Transverse colon (tissue), 4 donors: ENCODE measurements around the gene MAS1.

Source experiments
- CTCF ChIP-seq, 5 experiments: fragments of 200-600 bp in 3 of 5; fragments of 450-650 bp in 2 of 5; sonication (generic) in 3 of 5; IDR thresholded peaks; 1 replicate in 2 of 5; 2 replicates in 3 of 5; pipeline ENCODE4 v1.5.1; 2016 to 2017; ENCODE audit warnings: antibody characterized with exemption in 5 of 5, inconsistent platforms in 3 of 5, mild to moderate bottlenecking in 2 of 5, moderate library complexity in 1 of 5
- EP300 ChIP-seq: sonication (generic); formaldehyde crosslinking; IDR thresholded peaks from one replicate; pipeline ENCODE4 v1.6.1; 2017; ENCODE audit warnings: antibody characterized with exemption, low read depth
- POLR2A ChIP-seq: fragments of 450-650 bp; IDR thresholded peaks from one replicate; pipeline ENCODE4 v1.6.1; 2016; ENCODE audit warnings: antibody characterized with exemption, mild to moderate bottlenecking, moderate library complexity
- POLR2AphosphoS5 ChIP-seq, 3 donors: sonication (generic); formaldehyde crosslinking; IDR thresholded peaks; one replicate each; pipeline ENCODE4 v1.6.1; 2016; ENCODE audit warnings: antibody characterized with exemption in 3 of 3

- no peak for TF ChIP-seq CTCF (IDR thresholded peaks at IDR 0.05)
- TF ChIP-seq POLR2A = no peak
- no peak for TF ChIP-seq EP300
- no peak for TF ChIP-seq POLR2AphosphoS5 (IDR thresholded peaks at IDR 0.05)
These were observed 15.6 kb upstream of the MAS1 start for GRCh38 chr6:159875194-159875593.
